SK-N-SH (cell line): ENCODE measurements around the gene LMO2. TPM values are rescaled to one million over a fixed set of nuclear protein-coding genes. Genes with fewer than 3 reads are reported as not detected.

Source experiments
- polyA plus RNA-seq, 3 experiments: library from polyadenylated mRNA; depleted of rRNA; stranded (reverse); fragments of >200 nt; gene quantifications; 2 replicates each; pipeline ENCODE4 v1.2.3, GENCODE V29; 2012

The LMO2 gene
- polyA plus RNA-seq, 1 of the 3 experiments (the other 2 are of a cell fraction): 0.05 TPM

Other genes with a start within 250 kb of the LMO2 start
- gene C11orf91, start 191.2 kb downstream of the LMO2 start, polyA plus RNA-seq (2012; rRNA removed): 0.10 and 0.15 TPM in 2 replicates
- 616 and 849 TPM in 2 replicates for gene CD59, start 155.7 kb downstream of the LMO2 start, polyA plus RNA-seq (2012; rRNA removed)
- gene FBXO3, start 117.6 kb downstream of the LMO2 start, polyA plus RNA-seq (2012; rRNA removed): 17.9 and 27.0 TPM in 2 replicates
- 67.1 and 93.4 TPM in 2 replicates for gene CAPRIN1, start 159.7 kb upstream of the LMO2 start, polyA plus RNA-seq (2012; rRNA removed)
- 31.0 and 38.4 TPM in 2 replicates for gene NAT10, start 213.6 kb upstream of the LMO2 start, polyA plus RNA-seq (2012; rRNA removed)